ENCODE results near the gene KLHL12. TPM values are rescaled to one million over a fixed set of nuclear protein-coding genes. Genes with fewer than 3 reads are reported as not detected.

Gene KLHL12
- total and polyA plus RNA-seq, 2 donors (not counting 3 experiments of a cell fraction or from before 2014, with no cell fraction given), result 22.8 to 23.0 TPM

GRCh38 chr1:202860744-202861419 lies 66.2 kb downstream of the KLHL12 start:
- Histone ChIP-seq H3K9ac (replicated peaks; ENCODE audit: extremely low read depth, insufficient read depth, low read length) (peak overlapping the region; percentile 48), H3K79me2 (ENCODE audit: control insufficient read depth, insufficient read depth, low read length) (no peaks in the 10 kb centered on the region), H3K4me3 (replicated peaks in 1 of 3; ENCODE audit: insufficient read depth in 1 of 3, low read depth in 1 of 3, low read length in 3 of 3) (peak overlapping the region; percentile 63 to 88 (median 70)), H2AFZ (ENCODE audit: low read depth, low read length) (peak overlapping the region; percentile 97), H3K27ac (ENCODE audit: insufficient read depth, low read depth, low read length) (no peak overlapping the region), H3K9me3 (replicated peaks; ENCODE audit: control insufficient read depth, insufficient read depth, low read length) (no peaks in the 10 kb centered on the region), H3K4me1 (ENCODE audit: control insufficient read depth, extremely low read depth, insufficient read depth, low read length) (peaks cover 10% of the 10 kb centered on the region), H3K4me2 (ENCODE audit: insufficient read depth, low read length) (peak overlapping the region; percentile 77), H4K20me1 (replicated peaks; ENCODE audit: control insufficient read depth, extremely low read depth, insufficient read depth, low read length) (no peaks in the 10 kb centered on the region), H3K9me1 (replicated peaks; ENCODE audit: control insufficient read depth, extremely low read depth, insufficient read depth, low read length) (no peaks in the 10 kb centered on the region), H3K36me3 (ENCODE audit: control insufficient read depth in 2 of 2, extremely low read depth in 1 of 2, insufficient read depth in 2 of 2, low read length in 2 of 2) (no peaks in the 10 kb centered on the region), H3K27me3 (ENCODE audit: control insufficient read depth in 2 of 2, insufficient read depth in 2 of 2, low read length in 2 of 2) (peaks cover 3 to 5% of the 10 kb centered on the region in 2 experiments)
- ChIA-PET CTCF (interaction anchor here (0.6 to 1.8 kb wide), 6 partner anchors 10 to 140 kb away, joined by 3 to 5 read pairs (median 3); partner anchors contain the start of gene RABIF), POLR2A (interaction anchor here (1.2 kb wide), 2 partner anchors 11 to 50 kb away, joined by 3 to 4 read pairs; partner anchors contain the start of gene PCAT6)
- BruUV-seq (replicated peaks), result no TSS peak
- dilution Hi-C loops (cut with MboI; ENCODE audit: extremely low pct_ligation_motif_present, low sequenced_read_pairs), result no loop called here
- intact Hi-C loops (cut with micrococcal nuclease), result loop anchor here (1.0 kb wide), 2 partner anchors 27 to 51 kb away; partner anchors contain the start of gene PCAT6
- TF ChIP-seq JUN (IDR thresholded peaks at IDR 0.05; ENCODE audit: borderline replicate concordance, insufficient read depth, insufficient read length, low read depth) (no peak), MYC (IDR thresholded peaks at IDR 0.05; ENCODE audit: low read depth, low read length) (no peak), EZH2 (IDR thresholded peaks at IDR 0.05; ENCODE audit: borderline replicate concordance, low read depth, low read length, severe bottlenecking) (no peak), FOS (IDR thresholded peaks at IDR 0.05; ENCODE audit: borderline replicate concordance, insufficient read depth, low read length) (no peak), POLR2AphosphoS5 (IDR thresholded peaks at IDR 0.05; ENCODE audit: insufficient read depth, low read depth, low read length) (no peak), POLR2A (IDR thresholded peaks at IDR 0.05; ENCODE audit: low read depth, low read length) (no peak), GATA2 (IDR thresholded peaks at IDR 0.05; ENCODE audit: insufficient read depth, insufficient read length, low read depth, low read length) (no peak)
- TF ChIP-seq, protein P1, sequence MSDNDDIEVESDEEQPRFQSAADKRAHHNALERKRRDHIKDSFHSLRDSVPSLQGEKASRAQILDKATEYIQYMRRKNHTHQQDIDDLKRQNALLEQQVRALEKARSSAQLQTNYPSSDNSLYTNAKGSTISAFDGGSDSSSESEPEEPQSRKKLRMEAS (IDR thresholded peaks at IDR 0.05; ENCODE audit: insufficient read depth, insufficient read length), result no peak
- TF ChIP-seq, protein P2, sequence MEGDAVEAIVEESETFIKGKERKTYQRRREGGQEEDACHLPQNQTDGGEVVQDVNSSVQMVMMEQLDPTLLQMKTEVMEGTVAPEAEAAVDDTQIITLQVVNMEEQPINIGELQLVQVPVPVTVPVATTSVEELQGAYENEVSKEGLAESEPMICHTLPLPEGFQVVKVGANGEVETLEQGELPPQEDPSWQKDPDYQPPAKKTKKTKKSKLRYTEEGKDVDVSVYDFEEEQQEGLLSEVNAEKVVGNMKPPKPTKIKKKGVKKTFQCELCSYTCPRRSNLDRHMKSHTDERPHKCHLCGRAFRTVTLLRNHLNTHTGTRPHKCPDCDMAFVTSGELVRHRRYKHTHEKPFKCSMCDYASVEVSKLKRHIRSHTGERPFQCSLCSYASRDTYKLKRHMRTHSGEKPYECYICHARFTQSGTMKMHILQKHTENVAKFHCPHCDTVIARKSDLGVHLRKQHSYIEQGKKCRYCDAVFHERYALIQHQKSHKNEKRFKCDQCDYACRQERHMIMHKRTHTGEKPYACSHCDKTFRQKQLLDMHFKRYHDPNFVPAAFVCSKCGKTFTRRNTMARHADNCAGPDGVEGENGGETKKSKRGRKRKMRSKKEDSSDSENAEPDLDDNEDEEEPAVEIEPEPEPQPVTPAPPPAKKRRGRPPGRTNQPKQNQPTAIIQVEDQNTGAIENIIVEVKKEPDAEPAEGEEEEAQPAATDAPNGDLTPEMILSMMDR (IDR thresholded peaks at IDR 0.05; ENCODE audit: extremely low read depth in 1 of 2, insufficient read depth in 1 of 2, low read depth in 1 of 2, low read length in 2 of 2), result no peak
- DNase-seq (ENCODE audit: low read depth, low spot score) (peak; percentile 39), FAIRE-seq (peak; percentile 42)

All from endothelial cell of umbilical vein (primary cell).